ENCODE data around the gene FAM110C.

FAM110C gene

DNA sequence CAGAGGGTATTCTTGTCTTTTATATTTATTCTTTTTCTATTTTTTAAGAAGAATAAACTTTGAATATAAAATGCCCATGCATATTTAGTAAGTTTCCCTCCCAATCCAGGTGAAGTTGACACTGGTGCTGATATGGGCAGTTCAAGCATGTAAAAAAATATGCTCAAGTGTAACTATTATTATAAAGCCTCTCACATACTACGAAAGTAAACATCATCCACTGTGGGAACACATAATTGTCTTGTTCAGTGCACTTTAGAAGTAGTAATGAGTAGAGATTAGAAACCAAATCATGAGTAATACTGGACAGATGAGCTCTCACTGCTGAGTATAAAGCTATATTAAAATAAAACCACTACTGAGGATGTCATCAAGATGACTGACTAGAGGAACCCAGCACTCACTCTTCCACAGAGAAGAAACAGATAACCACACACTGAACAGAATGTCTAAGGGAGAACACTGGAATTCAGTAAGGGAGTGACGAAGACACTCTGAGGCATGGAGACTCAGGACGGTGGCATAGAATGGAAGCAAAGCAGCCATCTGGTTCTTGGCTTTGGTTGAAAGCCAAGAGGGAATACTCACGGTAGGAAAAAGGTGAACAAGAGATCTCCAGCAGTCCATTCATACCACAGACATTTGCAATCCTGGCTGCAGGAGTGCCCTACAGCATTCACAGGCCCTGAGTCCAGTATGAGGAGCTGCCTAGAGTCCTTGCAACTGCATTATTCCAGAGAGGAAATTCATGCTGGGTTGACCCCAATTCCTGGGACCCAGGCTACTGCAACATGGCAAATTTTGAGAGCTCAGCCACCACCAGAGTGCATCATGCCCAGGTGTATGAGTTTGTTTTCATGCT is 9.5 kb upstream of the FAM110C start:
- no peak overlapping the region for H3K4me3 ChIP-seq (ENCODE audit: low read length)
- H4K20me1 ChIP-seq (ENCODE audit: insufficient read depth, low read length): no peaks in the 10 kb centered on the region
- no peaks in the 10 kb centered on the region for H3K9me3 ChIP-seq (ENCODE audit: insufficient read depth, low read length)
- no peak overlapping the region for H2AFZ ChIP-seq (ENCODE audit: low read depth, low read length)
- H3K27ac ChIP-seq (ENCODE audit: low read length): no peak overlapping the region
- H3K27me3 ChIP-seq (ENCODE audit: low read depth, low read length): no peaks in the 10 kb centered on the region
- H3K79me2 ChIP-seq (ENCODE audit: low read length): no peaks in the 10 kb centered on the region
- no peak overlapping the region for H3K4me2 ChIP-seq (ENCODE audit: low read length)
- H3K36me3 ChIP-seq (replicated peaks; ENCODE audit: low read depth, low read length): no peaks in the 10 kb centered on the region
- H3K9ac ChIP-seq (ENCODE audit: low read length): no peak overlapping the region
- H3K4me1 ChIP-seq (ENCODE audit: low read length): no peaks in the 10 kb centered on the region
- no peak for TF ChIP-seq EZH2phosphoT487 (IDR thresholded peaks at IDR 0.05; ENCODE audit: low read depth)

DNA sequence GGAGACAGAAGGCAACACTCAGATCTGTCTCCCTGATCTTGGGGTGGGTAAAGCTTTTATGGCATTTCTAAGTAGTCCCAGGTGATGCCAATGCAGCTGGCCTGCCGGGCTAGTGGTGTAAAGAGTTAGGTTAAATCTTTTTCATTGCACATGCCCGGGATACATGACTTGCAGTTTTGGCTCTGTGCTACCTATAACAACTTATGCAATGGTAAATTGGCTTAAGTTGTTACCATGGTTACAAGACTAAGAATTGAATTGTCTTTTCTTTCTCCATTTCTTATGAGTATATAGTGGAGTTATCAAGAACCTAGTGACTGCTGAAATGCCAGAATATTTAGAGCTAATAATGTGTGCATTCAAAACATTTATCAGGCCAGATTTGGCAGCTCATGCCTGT is 5.3 kb upstream of the FAM110C start:
- no peaks in the 10 kb centered on the region for H4K20me1 ChIP-seq (ENCODE audit: insufficient read depth, low read length)
- H3K9ac ChIP-seq (ENCODE audit: low read length): no peak overlapping the region
- H3K27me3 ChIP-seq (ENCODE audit: low read depth, low read length): no peaks in the 10 kb centered on the region
- no peaks in the 10 kb centered on the region for H3K79me2 ChIP-seq (ENCODE audit: low read length)
- H3K9me3 ChIP-seq (ENCODE audit: insufficient read depth, low read length): no peaks in the 10 kb centered on the region
- no peak overlapping the region for H3K4me2 ChIP-seq (ENCODE audit: low read length)
- no peaks in the 10 kb centered on the region for H3K4me1 ChIP-seq (ENCODE audit: low read length)
- no peak for TF ChIP-seq EZH2phosphoT487 (IDR thresholded peaks at IDR 0.05; ENCODE audit: low read depth)
- TF ChIP-seq, protein P1, sequence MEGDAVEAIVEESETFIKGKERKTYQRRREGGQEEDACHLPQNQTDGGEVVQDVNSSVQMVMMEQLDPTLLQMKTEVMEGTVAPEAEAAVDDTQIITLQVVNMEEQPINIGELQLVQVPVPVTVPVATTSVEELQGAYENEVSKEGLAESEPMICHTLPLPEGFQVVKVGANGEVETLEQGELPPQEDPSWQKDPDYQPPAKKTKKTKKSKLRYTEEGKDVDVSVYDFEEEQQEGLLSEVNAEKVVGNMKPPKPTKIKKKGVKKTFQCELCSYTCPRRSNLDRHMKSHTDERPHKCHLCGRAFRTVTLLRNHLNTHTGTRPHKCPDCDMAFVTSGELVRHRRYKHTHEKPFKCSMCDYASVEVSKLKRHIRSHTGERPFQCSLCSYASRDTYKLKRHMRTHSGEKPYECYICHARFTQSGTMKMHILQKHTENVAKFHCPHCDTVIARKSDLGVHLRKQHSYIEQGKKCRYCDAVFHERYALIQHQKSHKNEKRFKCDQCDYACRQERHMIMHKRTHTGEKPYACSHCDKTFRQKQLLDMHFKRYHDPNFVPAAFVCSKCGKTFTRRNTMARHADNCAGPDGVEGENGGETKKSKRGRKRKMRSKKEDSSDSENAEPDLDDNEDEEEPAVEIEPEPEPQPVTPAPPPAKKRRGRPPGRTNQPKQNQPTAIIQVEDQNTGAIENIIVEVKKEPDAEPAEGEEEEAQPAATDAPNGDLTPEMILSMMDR (IDR thresholded peaks at IDR 0.05; ENCODE audit: low read depth, low read length): no peak
- no peak overlapping the region for H2AFZ ChIP-seq (ENCODE audit: low read depth, low read length)
- no peaks in the 10 kb centered on the region for H3K36me3 ChIP-seq (replicated peaks; ENCODE audit: low read depth, low read length)
- H3K4me3 ChIP-seq (ENCODE audit: low read length): no peak overlapping the region
- H3K27ac ChIP-seq (ENCODE audit: low read length): no peak overlapping the region

DNA sequence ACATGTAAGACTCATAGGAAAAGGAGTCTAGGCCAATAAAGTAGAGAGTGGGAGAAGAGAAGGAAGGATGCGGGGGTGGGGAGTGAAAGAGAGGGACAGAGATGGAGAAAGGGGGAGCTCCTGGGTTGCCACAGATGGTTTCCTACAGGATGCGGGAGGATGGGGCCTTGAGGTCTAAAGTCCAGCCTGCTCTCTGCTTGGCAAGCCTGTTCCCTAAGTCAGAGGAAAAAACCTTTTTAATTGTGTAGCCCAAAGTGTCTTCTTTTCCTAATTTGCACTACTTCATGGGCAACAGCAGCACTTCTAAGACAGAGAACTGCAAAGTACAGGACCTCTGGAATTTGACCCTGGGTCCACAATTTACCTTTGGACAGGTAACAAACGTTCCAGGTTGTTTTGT is 1.4 kb upstream of the FAM110C start:
- H3K9ac ChIP-seq (ENCODE audit: low read length): no peak overlapping the region
- no peaks in the 10 kb centered on the region for H3K27me3 ChIP-seq (ENCODE audit: low read depth, low read length)
- H2AFZ ChIP-seq (ENCODE audit: low read depth, low read length): no peak overlapping the region
- no peak overlapping the region for H3K27ac ChIP-seq (ENCODE audit: low read length)
- H3K79me2 ChIP-seq (ENCODE audit: low read length): no peaks in the 10 kb centered on the region
- H3K4me2 ChIP-seq (ENCODE audit: low read length): no peak overlapping the region
- no peaks in the 10 kb centered on the region for H3K9me3 ChIP-seq (ENCODE audit: insufficient read depth, low read length)
- H3K4me3 ChIP-seq (ENCODE audit: low read length): no peak overlapping the region
- no peaks in the 10 kb centered on the region for H4K20me1 ChIP-seq (ENCODE audit: insufficient read depth, low read length)
- H3K36me3 ChIP-seq (replicated peaks; ENCODE audit: low read depth, low read length): no peaks in the 10 kb centered on the region
- no peak for TF ChIP-seq EZH2phosphoT487 (IDR thresholded peaks at IDR 0.05; ENCODE audit: low read depth)
- TF ChIP-seq, protein P1 (IDR thresholded peaks at IDR 0.05; ENCODE audit: low read depth, low read length): no peak
- no peaks in the 10 kb centered on the region for H3K4me1 ChIP-seq (ENCODE audit: low read length)

DNA sequence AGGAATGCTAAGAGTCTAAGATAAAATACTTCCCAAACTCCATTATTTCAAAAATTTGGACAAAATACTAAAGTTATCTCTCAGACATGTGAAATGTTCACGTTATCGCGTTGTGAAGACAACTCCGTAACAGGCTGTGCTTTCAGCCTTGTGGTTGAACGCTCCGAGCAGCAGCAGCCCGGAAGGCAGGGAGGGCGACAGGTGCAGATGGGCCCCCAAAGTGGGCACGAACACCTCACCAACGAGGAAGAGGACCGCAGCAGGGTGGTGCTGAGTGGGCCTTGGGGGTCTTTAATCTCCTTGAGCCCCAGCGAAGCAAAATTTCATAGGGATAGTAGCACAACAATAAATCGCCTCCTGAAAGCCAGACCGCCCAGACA is 1.0 kb upstream of the FAM110C start:
- H3K9me3 ChIP-seq (ENCODE audit: insufficient read depth, low read length): no peaks in the 10 kb centered on the region
- no peak overlapping the region for H3K27ac ChIP-seq (ENCODE audit: low read length)
- no peak overlapping the region for H2AFZ ChIP-seq (ENCODE audit: low read depth, low read length)
- no peaks in the 10 kb centered on the region for H3K79me2 ChIP-seq (ENCODE audit: low read length)
- no peak for TF ChIP-seq EZH2phosphoT487 (IDR thresholded peaks at IDR 0.05; ENCODE audit: low read depth)
- TF ChIP-seq, protein P1 (IDR thresholded peaks at IDR 0.05; ENCODE audit: low read depth, low read length): no peak
- H3K4me3 ChIP-seq (ENCODE audit: low read length): no peak overlapping the region
- no peak overlapping the region for H3K9ac ChIP-seq (ENCODE audit: low read length)
- H3K36me3 ChIP-seq (replicated peaks; ENCODE audit: low read depth, low read length): no peaks in the 10 kb centered on the region
- no peaks in the 10 kb centered on the region for H3K27me3 ChIP-seq (ENCODE audit: low read depth, low read length)
- no peaks in the 10 kb centered on the region for H3K4me1 ChIP-seq (ENCODE audit: low read length)
- H3K4me2 ChIP-seq (ENCODE audit: low read length): no peak overlapping the region
- no peaks in the 10 kb centered on the region for H4K20me1 ChIP-seq (ENCODE audit: insufficient read depth, low read length)

Data from OCI-LY3 (cell line).